B cell (primary cell): ENCODE measurements around the gene SLC39A11.
"Not testable (repeated sequence)": the region's sequence is repeated elsewhere in the genome, so short reads cannot be mapped to it uniquely, and the experiment has no call there.

ENCODE experiments used
- CTCF ChIP-seq: fragments of 200-600 bp; IDR thresholded peaks from one replicate; pipeline ENCODE4 v1.8.0; 2022; ENCODE audit warnings: antibody characterized with exemption, mild to moderate bottlenecking
- EZH2 ChIP-seq: IDR thresholded peaks from 2 replicates; pipeline ENCODE4 v1.6.1; 2012; ENCODE audit warnings: borderline replicate concordance, low read depth, mild to moderate bottlenecking, moderate library complexity, low read length; ENCODE audit not compliant: insufficient read depth, poor library complexity, severe bottlenecking

DNA sequence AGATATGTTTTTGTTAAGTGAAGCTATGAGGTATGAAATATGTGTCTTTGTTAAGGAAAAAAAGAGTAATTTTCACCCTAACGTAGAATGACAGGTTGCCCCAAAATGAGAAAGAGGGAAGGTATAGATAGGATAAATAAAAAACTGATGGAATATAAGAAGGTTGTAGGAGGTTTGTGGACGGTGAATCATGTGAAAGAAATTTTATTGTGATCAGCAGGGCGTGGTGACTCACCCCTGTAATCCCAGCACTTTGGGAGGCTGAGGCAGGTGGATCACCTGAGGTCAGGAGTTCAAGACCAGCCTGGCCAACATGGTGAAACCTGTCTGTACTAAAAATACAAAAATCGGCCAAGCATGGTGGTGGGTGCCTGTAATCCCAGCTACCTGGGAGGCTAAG lies 32.8 kb downstream of the SLC39A11 start:
- TF ChIP-seq CTCF, EZH2: not testable (repeated sequence)
